PC-3 (cell line): ENCODE results near the gene RNF17. TPM values are rescaled to one million over a fixed set of nuclear protein-coding genes. Genes with fewer than 3 reads are reported as not detected.

Experiments used
- ATAC-seq: fragments of 200-7000 bp; cut with Tn5 transposase; 2 replicates; pipeline ENCODE4 v1.9.1; 2020; ENCODE audit warnings: mild to moderate bottlenecking, moderate library complexity
- BruUV-seq: library from RNA; stranded (reverse); fragments of 400-500 nt; replicated peaks from 2 replicates; lab custom pipeline; 2021; lab: Mats Ljungman, UMichigan
- CTCF ChIA-PET: fragments of 300-600 bp; sonication (Branson Sonifier 250); formaldehyde crosslinking; loops from one replicate; lab custom pipeline; 2022; ENCODE audit warnings: antibody characterized with exemption; lab: Charles Lee
- POLR2A ChIA-PET: fragments of 300-600 bp; sonication (Branson Sonifier 250); formaldehyde crosslinking; loops from one replicate; lab custom pipeline; 2022; ENCODE audit warnings: antibody characterized with exemption; ENCODE audit not compliant: unreplicated experiment; lab: Charles Lee
- DNase-seq: peaks from one replicate; pipeline ENCODE4 v3.0.0-alpha.2; 2015
- H2AFZ ChIP-seq: fragments of 300-600 bp; sonication (generic); 2 replicates; pipeline ENCODE4 v1.6.0; 2016; ENCODE audit warnings: antibody characterized with exemption, low read length
- H3F3A ChIP-seq: fragments of 300-600 bp; sonication (generic); one replicate; pipeline ENCODE4 v1.6.0; 2017; ENCODE audit warnings: antibody characterized with exemption, low read length, control low read depth, mild to moderate bottlenecking; ENCODE audit not compliant: unreplicated experiment
- H3K27ac ChIP-seq: fragments of 300-600 bp; sonication (generic); 2 replicates; pipeline ENCODE4 v1.5.1; 2016; ENCODE audit warnings: mild to moderate bottlenecking, low read length
- H3K27me3 ChIP-seq: fragments of 300-600 bp; sonication (generic); 2 replicates; pipeline ENCODE4 v1.6.1; 2016; ENCODE audit warnings: low read length, mixed read lengths
- H3K36me3 ChIP-seq: fragments of 300-600 bp; sonication (generic); 2 replicates; pipeline ENCODE4 v1.6.1; 2016; ENCODE audit warnings: low read depth, mixed run types, low read length, mixed read lengths
- H3K4me1 ChIP-seq: fragments of 300-600 bp; sonication (generic); 2 replicates; pipeline ENCODE4 v1.5.1; 2016; ENCODE audit warnings: low read length; ENCODE audit not compliant: insufficient read depth
- H3K4me2 ChIP-seq: fragments of 300-600 bp; sonication (generic); 2 replicates; pipeline ENCODE4 v1.6.0; 2016; ENCODE audit warnings: low read length
- H3K4me3 ChIP-seq: fragments of 300-600 bp; sonication (generic); 2 replicates; pipeline ENCODE4 v1.5.1; 2016; ENCODE audit warnings: mild to moderate bottlenecking, low read length, mixed read lengths
- H3K79me2 ChIP-seq: fragments of 300-600 bp; sonication (generic); 2 replicates; pipeline ENCODE4 v1.6.1; 2017; ENCODE audit warnings: low read length, mixed read lengths
- H3K9ac ChIP-seq: fragments of 300-600 bp; sonication (generic); 2 replicates; pipeline ENCODE4 v1.6.0; 2016; ENCODE audit warnings: mild to moderate bottlenecking, low read length
- H3K9me2 ChIP-seq: fragments of 300-600 bp; sonication (generic); replicated peaks from 2 replicates; pipeline ENCODE4 v1.6.1; 2016; ENCODE audit warnings: mixed run types, low read length, mixed read lengths
- H3K9me3 ChIP-seq: fragments of 300-600 bp; sonication (generic); 2 replicates; pipeline ENCODE4 v1.6.1; 2016; ENCODE audit warnings: low read length, mixed read lengths
- H4K20me1 ChIP-seq: fragments of 300-600 bp; sonication (generic); 2 replicates; pipeline ENCODE4 v1.6.1; 2016; ENCODE audit warnings: low read length, mixed read lengths
- CTCF ChIP-seq: fragments of 300-600 bp; sonication (generic); conservative IDR thresholded peaks from 2 replicates; pipeline ENCODE4 v1.5.1; 2017; ENCODE audit warnings: antibody characterized with exemption, low read depth, mild to moderate bottlenecking, low read length
- EZH2 ChIP-seq: fragments of 300-600 bp; sonication (generic); IDR thresholded peaks from one replicate; pipeline ENCODE4 v1.6.1; 2017; ENCODE audit warnings: antibody characterized with exemption, mild to moderate bottlenecking, low read length; ENCODE audit not compliant: unreplicated experiment
- EZH2phosphoT487 ChIP-seq: fragments of 300-600 bp; sonication (generic); IDR thresholded peaks from 2 replicates; pipeline ENCODE4 v1.6.1; 2018; ENCODE audit warnings: mild to moderate bottlenecking, antibody characterized with exemption, low read length, borderline replicate concordance
- intact Hi-C: fragments of 100-400 bp; cut with micrococcal nuclease; formaldehyde crosslinking; loops from 2 replicates; pipeline ENCODE4 v1.9.0; 2023
- total RNA-seq: library from RNA; depleted of rRNA; stranded (reverse); fragments of >200 nt; gene quantifications from 2 replicates; pipeline ENCODE4 v1.2.3, GENCODE V29; 2014; rRNA removed

The RNF17 gene
- total RNA-seq, 1 experiment from 2014 or later: not detected

- Histone ChIP-seq H3K4me2 (no peak overlapping the region), H3K9me3 (no peaks in the 10 kb centered on the region), H3K27ac (no peak overlapping the region), H3K79me2 (peaks cover 20% of the 10 kb centered on the region), H3K36me3 (no peaks in the 10 kb centered on the region), H3K4me3 (no peak overlapping the region), H2AFZ (no peak overlapping the region), H3K9me2 (no peaks in the 10 kb centered on the region), H3F3A (no peaks in the 10 kb centered on the region), H3K4me1 (peaks cover 10% of the 10 kb centered on the region), H4K20me1 (0 out of 2 replicates have a peak, but pooled peaks cover 3% of the 10 kb centered on the region), H3K27me3 (peaks cover 4% of the 10 kb centered on the region), H3K9ac (no peak overlapping the region)
- ChIA-PET POLR2A (no interaction called here), CTCF (no interaction called here)
- BruUV-seq: no TSS peak
- DNase-seq (no peak), ATAC-seq (no peak)
- intact Hi-C loops: no loop called here
- TF ChIP-seq EZH2phosphoT487: no peak
Measured at GRCh38 chr13:24925318-24926231, 161.6 kb downstream of the RNF17 start.

GRCh38 chr13:24927810-24928404 is 163.9 kb downstream of the RNF17 start:
- no peak for ATAC-seq
- POLR2A ChIA-PET: no interaction called here
- CTCF ChIA-PET: no interaction called here

GRCh38 chr13:24929196-24929595 is 165.2 kb downstream of the RNF17 start:
- POLR2A ChIA-PET: no interaction called here
- Histone ChIP-seq H3K27ac (no peak overlapping the region), H3K27me3 (peaks cover 32% of the 10 kb centered on the region), H3F3A (no peaks in the 10 kb centered on the region), H3K9ac (no peak overlapping the region), H4K20me1 (no peaks in the 10 kb centered on the region), H3K4me1 (no peaks in the 10 kb centered on the region), H3K9me2 (no peaks in the 10 kb centered on the region), H3K36me3 (no peaks in the 10 kb centered on the region), H3K4me2 (no peak overlapping the region), H3K9me3 (no peaks in the 10 kb centered on the region), H2AFZ (no peak overlapping the region), H3K4me3 (no peak overlapping the region), H3K79me2 (no peaks in the 10 kb centered on the region)
- CTCF ChIA-PET: no interaction called here
- TF ChIP-seq EZH2phosphoT487: no peak
- no peak for TF ChIP-seq EZH2
- no peak for TF ChIP-seq CTCF
- intact Hi-C loops: no loop called here
- ATAC-seq (no peak), DNase-seq (no peak)
- no TSS peak for BruUV-seq

More at GRCh38 chr13:24927810-24928404, 163.9 kb downstream of the RNF17 start:
- no peak overlapping the region for H3K9ac ChIP-seq
- peaks cover 27% of the 10 kb centered on the region for H3K27me3 ChIP-seq
- H3K27ac ChIP-seq: no peak overlapping the region
- no peak for DNase-seq
- no peak overlapping the region for H3K4me3 ChIP-seq
- TF ChIP-seq EZH2 (no peak), EZH2phosphoT487 (no peak), CTCF (no peak)
- no peak overlapping the region for H3K4me2 ChIP-seq
- no peaks in the 10 kb centered on the region for H3K79me2 ChIP-seq
- H3K9me3 ChIP-seq: no peaks in the 10 kb centered on the region
- BruUV-seq: no TSS peak
- H3K4me1 ChIP-seq: no peaks in the 10 kb centered on the region
- H3K36me3 ChIP-seq: no peaks in the 10 kb centered on the region
- H3F3A ChIP-seq: no peaks in the 10 kb centered on the region
- H3K9me2 ChIP-seq: no peaks in the 10 kb centered on the region
- H2AFZ ChIP-seq: no peak overlapping the region
- no peaks in the 10 kb centered on the region for H4K20me1 ChIP-seq
- intact Hi-C loops: no loop called here

Other genes starting within 250 kb of the RNF17 start
- gene ATP12A, start 83.8 kb upstream of the RNF17 start, total RNA-seq: 0.11 TPM in 1 of 2 replicates, not detected in the other